ENCODE measurements around the gene DONSON.
"Not testable (repeated sequence)": the region's sequence is repeated elsewhere in the genome, so short reads cannot be mapped to it uniquely, and the experiment has no call there.

Gene DONSON

GRCh38 chr21:33578959-33579542 lies 9.4 kb downstream of the DONSON start:
- H3K4me1 Mint-ChIP-seq (ENCODE audit: low read depth), result peaks cover 6% of the 10 kb centered on the region
- no peaks in the 10 kb centered on the region for H3K9me3 Mint-ChIP-seq
- no peaks in the 10 kb centered on the region for H3K27me3 Mint-ChIP-seq (ENCODE audit: low read depth)
- H3K27ac Mint-ChIP-seq, result peak overlapping the region; percentile 41
- peaks cover 33% of the 10 kb centered on the region for H3K36me3 Mint-ChIP-seq (ENCODE audit: low read depth)
- H3K4me3 Mint-ChIP-seq, result no peak overlapping the region

GRCh38 chr21:33578214-33578613 lies 10.3 kb downstream of the DONSON start:
- Mint-ChIP-seq H3K27me3 (ENCODE audit: low read depth) (no peaks in the 10 kb centered on the region), H3K36me3 (ENCODE audit: low read depth) (peaks cover 38% of the 10 kb centered on the region), H3K9me3 (no peaks in the 10 kb centered on the region), H3K27ac (no peak overlapping the region), H3K4me3 (no peak overlapping the region), H3K4me1 (ENCODE audit: low read depth) (peaks cover 6% of the 10 kb centered on the region)

- H3K27me3 Mint-ChIP-seq (ENCODE audit: low read depth); H3K9me3 Mint-ChIP-seq; H3K27ac Mint-ChIP-seq; H3K4me3 Mint-ChIP-seq; H3K4me1 Mint-ChIP-seq (ENCODE audit: low read depth): not testable (repeated sequence)
- H3K36me3 Mint-ChIP-seq (ENCODE audit: low read depth), result peaks cover 46% of the 10 kb centered on the region
Observed at GRCh38 chr21:33576741-33577141, 11.7 kb downstream of the DONSON start.

- Mint-ChIP-seq H3K4me1 (ENCODE audit: low read depth) (peaks cover 9% of the 10 kb centered on the region), H3K27ac (no peak overlapping the region), H3K27me3 (ENCODE audit: low read depth) (no peaks in the 10 kb centered on the region), H3K4me3 (no peak overlapping the region), H3K9me3 (no peaks in the 10 kb centered on the region), H3K36me3 (ENCODE audit: low read depth) (peaks cover 49% of the 10 kb centered on the region)
Observed at GRCh38 chr21:33572350-33572749, 16.1 kb downstream of the DONSON start.

GRCh38 chr21:33569991-33570390 lies 18.5 kb downstream of the DONSON start:
- H3K27me3 Mint-ChIP-seq (ENCODE audit: low read depth), result no peaks in the 10 kb centered on the region
- no peak overlapping the region for H3K4me3 Mint-ChIP-seq
- peaks cover 41% of the 10 kb centered on the region for H3K36me3 Mint-ChIP-seq (ENCODE audit: low read depth)
- H3K27ac Mint-ChIP-seq, result peak overlapping the region; percentile 26
- H3K4me1 Mint-ChIP-seq (ENCODE audit: low read depth), result peaks cover 10% of the 10 kb centered on the region
- no peaks in the 10 kb centered on the region for H3K9me3 Mint-ChIP-seq

GRCh38 chr21:33568448-33568847 lies 20.0 kb downstream of the DONSON start:
- H3K36me3 Mint-ChIP-seq (ENCODE audit: low read depth), result peaks cover 41% of the 10 kb centered on the region
- H3K27me3 Mint-ChIP-seq (ENCODE audit: low read depth), result no peaks in the 10 kb centered on the region
- H3K27ac Mint-ChIP-seq, result no peak overlapping the region
- H3K9me3 Mint-ChIP-seq, result no peaks in the 10 kb centered on the region
- H3K4me1 Mint-ChIP-seq (ENCODE audit: low read depth), result peaks cover 11% of the 10 kb centered on the region
- H3K4me3 Mint-ChIP-seq, result no peak overlapping the region

GRCh38 chr21:33567914-33568313 lies 20.6 kb downstream of the DONSON start:
- Mint-ChIP-seq H3K27me3 (ENCODE audit: low read depth) (no peaks in the 10 kb centered on the region), H3K27ac (no peak overlapping the region), H3K36me3 (ENCODE audit: low read depth) (peaks cover 39% of the 10 kb centered on the region), H3K4me3 (no peak overlapping the region), H3K9me3 (no peaks in the 10 kb centered on the region), H3K4me1 (ENCODE audit: low read depth) (peaks cover 13% of the 10 kb centered on the region)

- Mint-ChIP-seq H3K9me3 (no peaks in the 10 kb centered on the region), H3K4me1 (ENCODE audit: low read depth) (peaks cover 13% of the 10 kb centered on the region), H3K27me3 (ENCODE audit: low read depth) (no peaks in the 10 kb centered on the region), H3K36me3 (ENCODE audit: low read depth) (peaks cover 32% of the 10 kb centered on the region), H3K27ac (no peak overlapping the region), H3K4me3 (no peak overlapping the region)
Observed at GRCh38 chr21:33566514-33566913, 22.0 kb downstream of the DONSON start.

GRCh38 chr21:33562389-33562788 lies 26.1 kb downstream of the DONSON start:
- Mint-ChIP-seq H3K4me1 (ENCODE audit: low read depth) (peaks cover 22% of the 10 kb centered on the region), H3K36me3 (ENCODE audit: low read depth) (peaks cover 56% of the 10 kb centered on the region), H3K27me3 (ENCODE audit: low read depth) (no peaks in the 10 kb centered on the region), H3K4me3 (no peak overlapping the region), H3K27ac (no peak overlapping the region), H3K9me3 (no peaks in the 10 kb centered on the region)

GRCh38 chr21:33561373-33561772 lies 27.1 kb downstream of the DONSON start:
- Mint-ChIP-seq H3K27me3 (ENCODE audit: low read depth) (no peaks in the 10 kb centered on the region), H3K4me3 (no peak overlapping the region), H3K9me3 (no peaks in the 10 kb centered on the region), H3K4me1 (ENCODE audit: low read depth) (peaks cover 24% of the 10 kb centered on the region), H3K27ac (no peak overlapping the region), H3K36me3 (ENCODE audit: low read depth) (peaks cover 63% of the 10 kb centered on the region)

- H3K9me3 Mint-ChIP-seq, result no peaks in the 10 kb centered on the region
- no peak overlapping the region for H3K4me3 Mint-ChIP-seq
- H3K36me3 Mint-ChIP-seq (ENCODE audit: low read depth), result peaks cover 65% of the 10 kb centered on the region
- no peak overlapping the region for H3K27ac Mint-ChIP-seq
- H3K27me3 Mint-ChIP-seq (ENCODE audit: low read depth), result no peaks in the 10 kb centered on the region
- H3K4me1 Mint-ChIP-seq (ENCODE audit: low read depth), result peaks cover 27% of the 10 kb centered on the region
Observed at GRCh38 chr21:33560965-33561364, 27.5 kb downstream of the DONSON start.

GRCh38 chr21:33559813-33560212 lies 28.7 kb downstream of the DONSON start:
- Mint-ChIP-seq H3K4me1 (ENCODE audit: low read depth) (peaks cover 35% of the 10 kb centered on the region), H3K27me3 (ENCODE audit: low read depth) (no peaks in the 10 kb centered on the region), H3K9me3 (no peaks in the 10 kb centered on the region), H3K27ac (no peak overlapping the region), H3K4me3 (no peak overlapping the region), H3K36me3 (ENCODE audit: low read depth) (peaks cover 71% of the 10 kb centered on the region)

GRCh38 chr21:33558777-33559421 lies 29.6 kb downstream of the DONSON start:
- peaks cover 44% of the 10 kb centered on the region for H3K4me1 Mint-ChIP-seq (ENCODE audit: low read depth)
- peaks cover 79% of the 10 kb centered on the region for H3K36me3 Mint-ChIP-seq (ENCODE audit: low read depth)
- H3K4me3 Mint-ChIP-seq, result no peak overlapping the region
- H3K27me3 Mint-ChIP-seq (ENCODE audit: low read depth), result no peaks in the 10 kb centered on the region
- H3K27ac Mint-ChIP-seq, result no peak overlapping the region
- no peaks in the 10 kb centered on the region for H3K9me3 Mint-ChIP-seq

GRCh38 chr21:33557447-33557846 lies 31.0 kb downstream of the DONSON start:
- H3K4me3 Mint-ChIP-seq, result no peak overlapping the region
- H3K4me1 Mint-ChIP-seq (ENCODE audit: low read depth), result peaks cover 47% of the 10 kb centered on the region
- H3K27me3 Mint-ChIP-seq (ENCODE audit: low read depth), result no peaks in the 10 kb centered on the region
- H3K9me3 Mint-ChIP-seq, result no peaks in the 10 kb centered on the region
- no peak overlapping the region for H3K27ac Mint-ChIP-seq
- H3K36me3 Mint-ChIP-seq (ENCODE audit: low read depth), result peaks cover 82% of the 10 kb centered on the region

- peaks cover 75% of the 10 kb centered on the region for H3K36me3 Mint-ChIP-seq (ENCODE audit: low read depth)
- no peaks in the 10 kb centered on the region for H3K9me3 Mint-ChIP-seq
- H3K27me3 Mint-ChIP-seq (ENCODE audit: low read depth), result no peaks in the 10 kb centered on the region
Observed at GRCh38 chr21:33554982-33555344, 33.5 kb downstream of the DONSON start.

More at GRCh38 chr21:33554982-33555344, 33.5 kb downstream of the DONSON start:
- Mint-ChIP-seq H3K4me3 (no peak overlapping the region), H3K4me1 (ENCODE audit: low read depth) (peaks cover 40% of the 10 kb centered on the region), H3K27ac (no peak overlapping the region)

Data from T-helper 1 cell treated with Interleukin-12 subunit alpha and Interleukin-12 subunit beta and Interleukin-4 antibody, amounts not matched to agents 30 μg/mL and 1 μg/mL, for 36 hours (primary cell).